Stimulated activated CD4-positive, alpha-beta T cell treated with anti-CD3 and anti-CD28 coated beads, Interleukin-4, amount 100 ng/mL, for 48 hours (primary cell): ENCODE data around the gene CALR3.
A peak's percentile ranks its signal among the peaks of the same experiment; 100 is the strongest.
"Not testable (repeated sequence)": the region's sequence is repeated elsewhere in the genome, so short reads cannot be mapped to it uniquely, and the experiment has no call there.

ENCODE experiments used
- DNase-seq, 2 donors: peaks; one replicate each; pipeline ENCODE4 v3.0.0-alpha.2; 2020; ENCODE audit warnings: low read depth in 2 of 2

CALR3 gene

DNA sequence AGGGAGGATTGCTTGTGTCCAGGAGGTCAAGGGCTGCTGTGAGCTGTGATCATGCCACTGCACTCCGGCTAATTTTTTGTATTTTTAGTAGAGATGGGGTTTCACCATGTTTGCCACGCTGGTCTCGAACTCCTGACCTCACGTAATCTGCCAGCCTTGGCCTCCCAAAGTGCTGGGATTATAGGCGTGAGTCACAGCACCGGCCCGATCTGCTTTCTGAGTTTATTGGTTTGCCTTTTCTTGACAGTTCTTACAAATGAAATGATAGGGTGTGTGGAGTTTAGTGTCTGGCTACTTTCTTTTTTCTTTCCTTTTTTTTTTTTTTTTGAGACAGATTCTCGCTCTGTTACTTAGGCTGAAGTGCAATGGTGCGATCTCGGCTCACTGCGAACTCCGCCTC, 1.1 kb upstream of the CALR3 start:
- no peak for DNase-seq

DNA sequence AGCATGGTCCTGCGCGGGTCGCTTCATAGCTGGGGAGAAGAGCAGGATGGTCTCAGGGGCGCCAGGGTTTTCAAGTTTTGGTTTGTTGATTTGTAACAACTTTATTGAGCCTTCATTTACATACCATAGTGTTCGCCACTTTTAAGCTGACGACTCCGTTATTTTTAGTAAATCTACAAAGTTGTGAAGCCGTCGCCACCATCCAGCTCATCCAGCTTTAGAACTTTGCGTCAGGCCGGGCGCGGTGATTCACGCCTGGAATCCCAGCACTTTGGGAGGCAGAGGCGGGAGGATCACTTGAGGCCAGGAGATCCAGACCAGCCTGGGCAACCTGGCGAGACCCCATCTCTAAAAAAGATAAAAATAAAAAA, 631 bp upstream of the CALR3 start:
- no peak for DNase-seq

DNA sequence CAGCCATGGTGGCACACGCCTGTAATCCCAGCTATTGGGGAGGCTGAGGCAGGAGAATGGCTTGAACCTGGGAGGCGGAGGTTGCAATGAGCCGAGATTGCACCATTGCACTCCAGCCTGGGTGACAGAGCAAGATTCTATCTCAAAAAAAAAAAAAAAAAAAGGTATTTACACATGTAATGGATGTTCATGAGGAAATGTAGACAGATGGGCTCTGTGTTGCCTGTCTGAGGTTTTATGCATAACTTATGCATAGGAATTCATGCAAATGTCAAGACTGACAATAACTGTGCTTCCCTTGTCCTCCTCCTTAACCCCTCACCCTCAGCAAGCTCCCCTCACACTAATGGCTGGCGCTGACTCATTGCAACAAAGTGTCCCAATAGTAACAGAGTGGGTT, 9.5 kb downstream of the CALR3 start:
- DNase-seq, result not testable (repeated sequence)

DNA sequence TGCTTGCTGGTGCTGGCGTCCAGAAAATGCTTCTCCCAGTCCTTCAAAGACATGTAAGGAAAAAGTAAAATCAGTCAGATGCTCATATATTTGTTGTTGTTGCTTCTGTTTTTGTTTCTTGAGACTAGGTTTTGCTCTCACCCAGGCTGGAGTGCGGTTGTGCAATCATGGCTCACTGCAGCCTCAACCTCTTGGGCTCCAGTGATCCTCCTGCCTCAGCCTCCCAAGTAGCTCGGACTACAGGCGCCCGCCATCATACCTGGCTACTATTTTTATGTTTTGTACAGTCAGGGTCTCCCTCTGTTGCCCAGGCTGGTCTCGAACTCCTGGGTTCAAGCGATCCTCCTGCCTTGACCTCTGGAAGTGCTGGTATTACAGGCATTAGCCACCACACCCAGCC, 13.2 kb downstream of the CALR3 start:
- no peak for DNase-seq

DNA sequence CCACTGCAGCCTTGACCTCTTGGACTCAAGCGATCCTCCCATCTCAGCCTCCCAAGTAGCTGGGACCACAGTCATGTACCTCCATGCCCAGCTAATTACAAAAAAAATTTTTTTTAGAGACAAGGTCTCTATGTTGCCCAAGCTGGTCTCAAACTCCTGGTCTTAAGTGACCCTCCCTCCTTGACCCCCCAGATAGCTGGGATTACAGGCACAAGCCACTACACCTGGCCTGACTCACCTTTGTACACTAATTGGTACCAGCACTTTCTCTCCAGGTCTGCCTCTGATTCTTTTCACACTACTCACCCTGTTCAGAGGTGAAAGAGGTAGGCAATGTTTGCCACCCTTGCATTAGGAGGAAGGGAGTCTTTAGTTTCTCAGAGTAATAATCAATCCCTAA, 18.7 kb downstream of the CALR3 start:
- DNase-seq, result no peak

DNA sequence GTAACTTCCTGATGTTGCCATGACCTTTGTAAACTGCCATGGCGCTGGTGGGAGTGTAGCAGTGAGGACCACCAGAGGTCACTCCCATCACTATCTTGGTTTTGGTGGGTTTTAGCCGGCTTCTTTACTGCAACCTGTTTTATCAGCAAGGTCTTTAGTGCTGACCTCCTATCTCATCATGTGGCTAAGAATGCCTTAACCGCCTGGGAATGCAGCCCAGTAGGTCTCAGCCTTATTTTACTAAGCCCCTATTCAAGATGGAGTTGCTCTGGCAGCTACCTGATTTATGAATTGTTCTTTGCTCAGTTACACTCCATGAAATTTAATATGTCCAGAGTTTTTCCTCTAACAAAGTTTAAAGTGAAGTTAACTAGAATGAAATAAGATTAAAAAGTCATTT, 19.6 kb downstream of the CALR3 start:
- no peak for DNase-seq

DNA sequence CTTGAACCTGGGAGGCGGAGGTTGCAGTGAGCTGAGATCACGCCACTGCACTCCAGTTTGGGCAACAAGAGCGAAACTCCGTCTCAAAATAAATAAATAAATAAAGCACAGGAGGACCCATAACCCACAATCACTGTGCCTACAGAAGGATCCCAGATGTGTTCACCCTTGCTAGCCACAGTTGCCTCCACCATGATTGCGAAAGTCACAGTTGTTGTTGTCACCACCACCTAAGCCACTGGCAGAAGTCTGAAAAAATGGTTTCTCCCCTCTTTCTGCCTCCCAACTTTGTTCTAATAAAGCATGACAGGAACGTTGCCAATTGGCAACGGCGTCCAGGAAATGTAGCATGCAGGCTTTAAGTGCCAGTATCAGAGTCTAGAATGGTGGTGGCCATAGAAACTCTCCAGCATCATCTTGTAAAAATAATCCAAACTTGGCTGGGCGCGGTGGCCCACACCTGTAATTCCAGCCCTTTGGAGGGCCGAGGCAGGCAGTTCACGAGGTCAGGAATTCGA, 22.0 kb downstream of the CALR3 start:
- DNase-seq, result no peak

DNA sequence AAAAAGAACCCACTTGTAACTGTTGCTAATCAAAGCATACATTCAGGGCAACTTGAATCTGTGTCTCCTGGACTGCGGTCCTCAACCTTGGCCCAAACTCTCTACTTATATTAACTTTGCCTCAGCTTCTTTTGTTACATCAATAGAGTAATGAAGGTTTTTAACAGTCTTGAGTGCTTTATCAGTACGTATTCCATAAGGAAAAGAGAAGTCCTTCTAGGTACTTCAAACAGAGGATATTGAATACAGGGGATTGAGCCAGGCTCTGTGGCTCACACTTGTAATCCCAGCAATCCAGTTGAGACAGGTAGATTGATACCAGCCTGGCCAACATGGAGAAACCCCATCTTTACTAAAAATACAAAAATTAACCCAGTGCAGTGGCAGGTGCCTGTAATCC, 23.0 kb downstream of the CALR3 start:
- DNase-seq, result no peak

DNA sequence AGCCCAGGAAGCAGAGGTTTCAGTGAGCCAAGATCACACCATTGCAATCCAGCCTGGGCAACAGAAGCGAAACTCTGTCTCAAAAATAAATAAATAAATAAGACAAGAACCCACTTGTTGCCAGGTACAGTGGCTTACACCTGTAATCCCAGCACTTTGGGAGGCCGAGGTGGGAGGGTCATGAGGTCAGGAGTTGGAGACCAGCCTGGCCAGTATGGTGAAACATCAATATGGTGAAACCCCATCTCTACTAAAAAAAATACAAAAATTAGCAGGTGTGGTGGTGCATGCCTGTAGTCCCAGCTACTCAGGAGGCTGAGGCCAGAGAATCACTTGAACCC, 23.4 kb downstream of the CALR3 start:
- DNase-seq, result not testable (repeated sequence)

DNA sequence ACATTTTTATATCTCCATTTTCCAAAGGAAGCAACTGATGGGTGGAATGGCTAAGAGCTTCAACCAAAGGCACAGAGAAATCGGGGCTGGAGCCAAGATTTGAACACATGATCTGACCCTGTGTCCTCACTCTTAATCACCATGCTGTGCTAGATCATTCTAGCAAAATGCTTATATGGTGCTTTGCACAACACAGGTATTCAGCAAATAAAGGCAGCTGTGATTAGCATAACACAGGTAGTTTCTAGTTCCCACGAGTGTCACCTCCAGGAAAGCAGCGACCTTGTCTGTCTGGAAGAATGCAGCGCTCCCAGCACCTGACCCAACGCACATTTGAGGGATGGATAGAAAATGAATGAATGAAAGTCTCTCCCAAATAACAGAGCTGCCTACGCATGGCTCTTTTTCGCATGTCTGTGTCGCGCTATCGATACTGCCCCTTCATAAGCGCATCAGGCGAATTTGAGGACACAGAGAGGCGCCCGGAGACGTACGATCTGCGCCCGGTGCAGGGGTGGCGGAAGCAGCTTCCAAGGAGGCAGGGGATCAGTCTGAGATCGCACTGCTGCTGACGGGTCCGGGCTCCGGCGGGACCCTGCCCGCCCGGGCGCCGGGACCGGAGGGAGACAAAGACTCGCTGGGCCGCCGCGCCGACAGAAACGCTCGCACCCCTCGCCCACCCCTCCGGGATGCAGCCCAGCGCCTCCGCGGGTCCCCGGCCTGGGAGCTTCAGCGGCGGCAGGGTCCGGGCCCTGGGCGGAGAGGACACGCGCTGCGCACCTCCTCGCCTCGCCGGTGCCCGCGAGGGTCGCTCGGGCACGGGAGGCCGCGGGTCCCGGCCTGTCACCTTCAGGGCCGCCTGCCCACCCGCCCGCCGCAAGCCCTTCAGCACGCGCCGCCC, 24.8 kb downstream of the CALR3 start:
- peak in 1 of 2 donors; percentile 12 for DNase-seq

DNA sequence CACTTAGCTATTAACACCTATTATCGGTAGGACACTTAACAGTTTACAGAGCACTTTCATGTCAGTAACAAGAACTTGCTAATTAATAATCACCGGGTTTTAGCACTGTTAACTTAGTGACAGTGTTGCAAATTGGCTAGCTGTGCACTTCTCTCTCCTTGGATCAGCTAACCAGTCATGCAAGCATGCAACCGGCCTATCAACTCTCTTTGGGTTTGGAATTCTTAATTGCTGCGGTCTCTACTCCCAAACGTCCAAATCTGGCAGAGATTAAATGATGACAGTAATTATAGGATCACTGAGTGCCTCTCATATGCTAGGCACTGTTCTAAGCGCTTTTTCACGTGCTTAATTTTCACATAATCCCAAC, 25.4 kb downstream of the CALR3 start:
- DNase-seq, result no peak

DNA sequence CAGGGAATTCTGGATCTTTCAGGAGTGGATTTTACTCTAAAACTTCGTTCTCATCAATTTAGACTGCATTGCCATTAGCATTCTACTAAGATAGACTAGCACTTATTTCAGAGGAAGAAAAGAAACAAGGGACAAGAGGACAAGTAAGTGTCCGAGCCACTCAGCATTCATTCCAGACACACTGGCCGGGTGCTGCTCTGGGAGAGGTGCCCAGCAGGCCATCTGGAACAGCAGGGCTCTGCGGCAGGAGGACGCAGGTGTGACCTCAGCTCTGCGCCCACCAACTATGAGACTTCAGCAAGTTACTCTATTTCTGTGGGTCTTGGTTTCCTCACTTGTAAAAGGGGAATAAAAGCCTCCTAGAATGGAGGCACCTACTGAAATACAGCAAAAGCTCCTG, 28.4 kb downstream of the CALR3 start:
- no peak for DNase-seq

DNA sequence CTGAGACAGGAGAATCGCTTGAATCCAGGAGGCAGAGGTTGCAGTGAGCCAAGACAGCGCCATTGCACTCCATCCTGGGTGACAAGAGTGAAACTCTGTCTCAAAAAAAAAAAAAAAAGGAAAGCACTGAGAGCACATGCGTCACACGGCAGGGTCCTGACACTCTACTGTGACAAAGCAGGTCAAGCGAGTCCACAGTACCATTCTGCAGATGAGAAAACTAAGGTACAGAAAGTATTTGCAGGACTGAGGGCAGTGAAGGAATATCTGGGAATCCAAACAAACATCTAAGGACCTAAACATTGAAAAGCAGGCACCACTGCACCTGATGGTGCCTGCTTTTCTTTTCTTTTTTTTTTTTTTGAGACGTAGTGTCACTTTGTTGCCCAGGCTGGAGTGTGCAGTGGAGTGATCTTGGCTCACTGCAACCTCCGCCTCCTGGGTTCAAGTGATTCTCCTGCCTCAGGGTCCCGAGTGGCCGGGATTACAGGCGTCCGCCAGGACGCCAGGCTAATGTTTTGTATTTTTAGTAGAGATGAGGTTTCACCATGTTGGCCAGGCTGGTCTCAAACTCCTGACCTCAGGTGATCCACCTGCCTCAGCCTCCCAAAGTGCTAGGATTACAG, 29.1 kb downstream of the CALR3 start:
- not testable (repeated sequence) for DNase-seq

DNA sequence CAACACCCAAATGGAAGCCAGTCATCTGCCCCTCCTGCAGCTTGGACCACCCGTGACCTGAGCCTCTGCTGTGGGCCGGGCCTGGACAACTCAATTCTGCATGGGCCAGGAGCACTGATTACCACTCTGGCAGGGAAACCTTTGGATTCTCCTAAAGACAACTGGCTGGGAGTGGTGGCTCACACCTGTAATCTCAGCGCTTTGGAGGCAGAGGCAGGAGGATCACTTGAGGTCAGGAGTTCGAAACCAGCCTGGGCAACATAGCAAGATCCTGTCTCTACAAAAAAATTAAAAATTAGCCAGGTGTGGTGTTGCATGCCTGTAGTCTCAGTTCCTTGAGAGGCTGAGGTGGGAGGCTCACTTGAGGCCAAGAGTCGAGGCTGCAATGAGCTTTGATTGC, 30.7 kb downstream of the CALR3 start:
- no peak for DNase-seq

DNA sequence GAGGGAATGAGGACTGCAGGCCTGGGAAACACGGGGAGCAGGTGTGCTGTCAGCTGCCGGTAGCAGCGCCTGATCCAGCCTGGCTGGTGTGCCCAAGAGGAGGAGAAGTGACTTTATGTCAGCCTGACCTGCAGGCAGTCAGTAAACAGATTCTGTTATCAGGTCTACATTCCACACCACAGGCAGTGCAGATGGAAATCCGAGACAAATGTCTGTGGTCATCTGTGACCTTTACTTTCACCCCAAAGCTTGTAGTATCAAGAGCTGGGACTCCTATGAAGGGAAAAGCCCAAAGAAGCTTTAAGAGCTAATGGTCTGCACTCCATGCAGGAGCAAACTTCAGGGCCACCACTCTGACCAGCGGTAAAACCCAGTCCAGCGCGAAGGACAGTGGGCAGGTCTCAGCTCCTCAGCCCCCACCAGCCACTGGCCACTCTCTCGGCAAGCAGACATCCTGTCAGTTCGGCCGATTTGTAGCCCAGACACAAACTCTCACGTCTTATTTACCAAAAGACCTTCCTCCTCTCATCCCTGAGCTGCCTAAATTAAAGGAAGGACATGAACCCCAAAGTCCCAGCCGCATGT, 31.9 kb downstream of the CALR3 start:
- DNase-seq, result no peak

DNA sequence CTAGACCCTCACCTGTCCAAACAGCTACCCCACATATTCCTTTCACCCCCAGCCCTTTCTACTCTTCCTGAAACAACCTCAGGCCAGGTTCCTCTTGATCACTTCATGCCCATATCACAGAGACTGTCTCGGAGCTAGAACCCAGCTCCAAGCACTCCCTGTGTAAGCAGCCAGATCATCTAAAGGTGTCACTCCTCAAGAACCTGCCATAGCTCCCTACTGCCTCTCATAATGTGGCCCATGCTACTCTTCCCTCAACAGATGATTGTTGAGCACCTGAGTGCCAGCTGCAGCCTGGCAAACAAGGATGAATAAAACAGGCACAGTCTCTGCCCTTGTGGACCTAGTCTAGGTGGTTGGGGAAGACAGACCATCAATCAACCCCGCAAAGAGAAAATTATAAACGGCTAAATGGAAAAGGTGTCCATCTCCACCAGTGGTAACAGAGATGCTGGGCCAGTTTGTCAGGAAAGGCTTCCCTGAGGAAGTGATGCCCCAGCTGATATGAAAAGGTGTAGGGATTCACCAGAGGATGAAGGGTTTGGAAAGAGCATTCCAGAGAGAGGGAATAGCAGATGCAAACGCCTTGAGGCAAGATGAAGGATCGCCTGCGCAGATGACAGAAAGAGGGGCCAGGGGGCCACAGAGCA, 32.5 kb downstream of the CALR3 start:
- no peak for DNase-seq

DNA sequence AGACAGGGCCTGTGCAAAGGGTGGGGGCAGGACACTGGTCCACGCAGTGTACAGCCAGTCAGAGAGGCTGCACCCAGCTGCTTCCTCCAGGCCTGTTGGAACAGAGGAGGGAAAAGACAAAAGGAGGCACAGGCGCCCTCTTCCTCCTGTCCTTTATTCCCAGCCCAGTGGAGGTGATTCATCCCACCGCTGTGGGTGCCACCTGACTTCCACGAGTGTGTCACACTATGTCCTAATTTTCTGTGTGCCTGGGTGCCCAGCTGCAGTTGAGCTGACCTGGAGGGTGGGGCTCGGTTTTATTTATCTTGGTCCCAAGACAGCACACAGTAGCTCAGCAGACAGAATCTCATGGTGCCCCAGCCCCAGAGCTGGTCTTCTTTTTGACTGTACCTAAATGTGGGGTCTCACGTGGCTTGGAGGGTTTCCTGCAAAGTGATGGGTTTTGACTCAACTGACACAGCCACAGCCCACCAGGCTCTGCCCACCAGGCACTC, 33.2 kb downstream of the CALR3 start:
- no peak for DNase-seq

DNA sequence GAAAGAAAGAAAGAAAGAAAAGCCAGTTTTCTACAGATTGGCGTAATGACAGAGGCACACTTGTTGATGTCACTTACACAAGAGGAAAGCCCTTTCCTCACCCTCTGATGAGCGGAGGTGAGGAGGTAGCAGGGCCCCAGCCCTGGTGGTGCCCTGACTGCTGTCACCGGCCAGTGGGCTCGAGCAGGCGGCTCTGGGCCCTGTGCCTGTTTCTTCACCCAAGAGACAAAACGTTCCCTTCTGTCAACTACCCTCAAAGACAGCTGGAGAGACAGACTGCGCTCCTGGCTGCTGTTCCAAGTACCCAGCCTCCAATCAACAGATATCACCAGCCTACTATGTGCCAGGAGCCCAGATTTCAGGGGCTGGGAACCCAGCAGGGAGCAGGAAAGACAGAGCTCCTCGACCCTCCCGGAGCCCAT, 34.3 kb downstream of the CALR3 start:
- no peak for DNase-seq

DNA sequence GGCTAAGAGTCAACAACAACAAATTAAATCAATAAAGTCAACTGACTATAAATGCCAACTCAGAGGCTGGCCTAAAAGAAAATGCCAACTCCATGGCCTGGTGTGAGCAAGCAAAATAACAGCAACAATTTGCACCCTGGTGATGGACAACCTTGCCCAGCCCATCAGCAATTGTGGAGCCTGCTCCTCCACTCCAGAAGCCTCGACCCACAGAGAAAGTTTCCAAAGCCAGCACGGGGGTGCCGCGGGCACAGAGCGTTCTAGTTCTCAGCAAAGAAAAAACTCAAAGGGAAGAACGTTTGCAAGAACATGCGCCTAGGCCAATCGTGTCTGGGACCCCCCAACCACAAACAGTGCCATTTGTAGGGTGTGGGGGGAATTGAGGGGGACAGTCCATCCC, 35.5 kb downstream of the CALR3 start:
- no peak for DNase-seq

DNA sequence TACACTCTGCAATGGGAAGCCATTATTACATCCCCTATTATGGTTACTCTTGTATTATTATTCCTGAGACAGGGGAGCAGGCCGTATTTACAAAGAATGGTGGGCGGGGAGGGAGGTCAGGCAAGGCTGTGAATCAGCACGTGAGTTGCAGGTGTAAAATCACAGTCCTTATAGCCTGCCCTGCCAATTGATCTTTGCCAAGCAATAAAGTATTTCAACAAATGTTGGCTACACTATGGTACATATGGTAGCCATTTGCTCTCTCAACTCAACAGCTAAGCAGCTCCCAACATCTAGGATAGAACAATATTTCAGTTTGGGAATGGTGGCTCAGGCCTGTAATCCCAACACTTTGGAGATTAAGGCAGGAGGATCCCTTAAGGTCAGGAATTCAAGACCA, 36.3 kb downstream of the CALR3 start:
- no peak for DNase-seq

DNA sequence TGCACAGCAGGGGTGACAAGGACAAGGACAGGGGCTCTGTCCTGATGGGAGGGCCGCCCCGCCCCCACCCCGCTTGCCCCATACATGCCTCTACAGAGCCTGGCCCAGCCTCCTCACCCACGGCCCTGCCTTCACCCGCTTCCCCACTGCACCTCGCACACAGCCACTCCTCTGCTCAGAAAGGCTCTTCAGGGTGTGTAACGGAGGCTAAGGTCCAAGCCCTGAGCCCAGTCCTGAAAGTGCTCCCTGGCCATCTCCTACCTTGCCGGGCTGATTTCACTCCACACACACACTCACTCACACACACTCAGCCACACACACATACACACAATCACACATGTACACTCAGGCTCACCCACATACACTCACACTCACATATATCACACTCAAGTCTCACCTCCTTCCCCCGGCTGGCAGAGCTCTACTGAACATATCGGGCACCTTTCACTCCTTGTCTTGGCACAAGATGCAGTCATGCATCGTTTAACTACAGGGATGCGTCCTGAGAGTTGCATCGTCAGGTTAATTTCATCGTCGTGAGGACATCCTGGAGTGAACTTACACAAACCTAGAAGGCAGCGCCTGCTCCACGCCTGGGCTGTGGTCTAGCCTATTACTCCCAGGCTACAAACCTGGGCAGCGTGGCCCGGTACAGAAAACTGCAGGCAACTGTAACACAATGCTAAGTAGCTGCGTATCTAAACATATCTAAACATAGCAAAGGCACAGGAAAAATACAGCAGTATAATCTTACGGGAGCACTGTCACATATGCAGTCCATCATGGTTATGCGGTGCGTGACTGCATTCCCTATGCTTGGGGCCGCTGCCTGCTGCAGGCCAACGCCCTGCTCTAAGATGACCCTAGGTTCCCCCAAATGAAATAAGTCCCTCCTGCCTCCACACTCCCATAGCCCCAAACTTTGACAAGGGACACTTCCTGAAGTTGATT, 37.3 kb downstream of the CALR3 start:
- DNase-seq, result no peak
